HL-60 (cell line): Measurements from ENCODE around the gene VAMP3.

Experiments
- CTCF ChIP-seq: IDR thresholded peaks from one replicate; pipeline ENCODE4 v1.5.1; 2011; ENCODE audit warnings: low read length, control low read depth, inconsistent platforms; ENCODE audit not compliant: insufficient read depth
- GABPA ChIP-seq: IDR thresholded peaks from 2 replicates; pipeline ENCODE4 v1.6.1; 2012; ENCODE audit warnings: low read depth
- POLR2AphosphoS5 ChIP-seq: IDR thresholded peaks from 2 replicates; pipeline ENCODE4 v1.6.1; 2012; ENCODE audit warnings: low read depth
- REST ChIP-seq: IDR thresholded peaks from 2 replicates; pipeline ENCODE4 v1.6.1; 2012; ENCODE audit warnings: low read depth; ENCODE audit not compliant: insufficient replicate concordance

- no peak for TF ChIP-seq CTCF
- no peak for TF ChIP-seq POLR2AphosphoS5
- no peak for TF ChIP-seq REST
- no peak for TF ChIP-seq GABPA
Observed at GRCh38 chr1:7769673-7770412, 1.3 kb upstream of the VAMP3 start.
